HFFc6 (cell line): ENCODE results near the gene ZNF14. TPM values are rescaled to one million over a fixed set of nuclear protein-coding genes. Genes with fewer than 3 reads are reported as not detected.

Experiments used
- DNase-seq: peaks from one replicate; pipeline ENCODE4 v3.0.0-alpha.2; 2018
- H3K27ac Mint-ChIP-seq: 2 replicates; pipeline ENCODE4 v1.8.0; 2020; ENCODE audit warnings: mild to moderate bottlenecking, mixed read lengths
- H3K27me3 Mint-ChIP-seq: 2 replicates; pipeline ENCODE4 v1.8.0; 2021; ENCODE audit warnings: mild to moderate bottlenecking, moderate library complexity, mixed read lengths; ENCODE audit not compliant: insufficient read depth
- H3K36me3 Mint-ChIP-seq: 2 replicates; pipeline ENCODE4 v1.8.0; 2021; ENCODE audit warnings: low read depth, mixed read lengths
- H3K4me1 Mint-ChIP-seq: 2 replicates; pipeline ENCODE4 v1.8.0; 2020; ENCODE audit warnings: low read depth, mixed read lengths
- H3K4me3 Mint-ChIP-seq: 2 replicates; pipeline ENCODE4 v1.8.0; 2020; ENCODE audit warnings: mild to moderate bottlenecking, moderate library complexity, mixed read lengths
- H3K9me3 Mint-ChIP-seq: 2 replicates; pipeline ENCODE4 v1.8.0; 2020; ENCODE audit warnings: mild to moderate bottlenecking, mixed read lengths
- CTCF ChIP-seq: fragments of 200-600 bp; sonication (generic); IDR thresholded peaks from 2 replicates; pipeline ENCODE4 v1.5.0; 2021; ENCODE audit warnings: antibody characterized with exemption, mild to moderate bottlenecking
- total RNA-seq, 6 experiments: library from RNA; stranded (reverse); fragmentation: NEBNext Ultra II Directional; extraction: Animal tissue kit (Norgen Biotek cat#: 25700); gene quantifications; 2 replicates in 1 of 6; 3 replicates in 5 of 6; pipeline ENCODE4 v1.2.3, GENCODE V29; 2021

The ZNF14 gene
- total RNA-seq, 6 experiments from 2014 or later, result 2.2 to 3.1 (median 2.8) TPM

DNA sequence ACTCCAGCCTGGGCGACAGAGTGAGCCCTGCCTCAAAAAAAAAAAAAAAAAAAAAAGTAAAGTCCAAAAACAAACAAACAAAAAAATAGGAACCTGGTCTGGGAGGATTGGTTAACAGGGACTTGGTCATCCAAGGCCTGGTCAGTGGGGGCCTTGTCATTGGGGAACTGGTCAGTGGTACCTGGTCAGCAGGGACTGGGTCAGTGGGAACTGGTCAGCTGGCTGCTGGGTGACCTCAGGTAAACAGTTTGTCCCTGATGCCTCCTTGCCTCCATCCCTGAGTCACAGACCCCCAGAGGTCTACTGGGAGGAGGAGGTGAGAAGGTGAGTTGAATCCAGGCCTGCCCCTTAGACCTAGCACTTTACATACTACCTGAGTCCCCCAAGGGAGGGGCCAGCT is 5.7 kb upstream of the ZNF14 start:
- H3K27me3 Mint-ChIP-seq, result peaks cover 2% of the 10 kb centered on the region; the same call in 1 of the 2 replicates
- no peaks in the 10 kb centered on the region for H3K36me3 Mint-ChIP-seq
- DNase-seq, result no peak
- no peak overlapping the region for H3K27ac Mint-ChIP-seq
- TF ChIP-seq CTCF, result no peak
- H3K4me1 Mint-ChIP-seq, result no peaks in the 10 kb centered on the region
- H3K4me3 Mint-ChIP-seq, result no peak overlapping the region
- H3K9me3 Mint-ChIP-seq, result peaks cover 24% of the 10 kb centered on the region

DNA sequence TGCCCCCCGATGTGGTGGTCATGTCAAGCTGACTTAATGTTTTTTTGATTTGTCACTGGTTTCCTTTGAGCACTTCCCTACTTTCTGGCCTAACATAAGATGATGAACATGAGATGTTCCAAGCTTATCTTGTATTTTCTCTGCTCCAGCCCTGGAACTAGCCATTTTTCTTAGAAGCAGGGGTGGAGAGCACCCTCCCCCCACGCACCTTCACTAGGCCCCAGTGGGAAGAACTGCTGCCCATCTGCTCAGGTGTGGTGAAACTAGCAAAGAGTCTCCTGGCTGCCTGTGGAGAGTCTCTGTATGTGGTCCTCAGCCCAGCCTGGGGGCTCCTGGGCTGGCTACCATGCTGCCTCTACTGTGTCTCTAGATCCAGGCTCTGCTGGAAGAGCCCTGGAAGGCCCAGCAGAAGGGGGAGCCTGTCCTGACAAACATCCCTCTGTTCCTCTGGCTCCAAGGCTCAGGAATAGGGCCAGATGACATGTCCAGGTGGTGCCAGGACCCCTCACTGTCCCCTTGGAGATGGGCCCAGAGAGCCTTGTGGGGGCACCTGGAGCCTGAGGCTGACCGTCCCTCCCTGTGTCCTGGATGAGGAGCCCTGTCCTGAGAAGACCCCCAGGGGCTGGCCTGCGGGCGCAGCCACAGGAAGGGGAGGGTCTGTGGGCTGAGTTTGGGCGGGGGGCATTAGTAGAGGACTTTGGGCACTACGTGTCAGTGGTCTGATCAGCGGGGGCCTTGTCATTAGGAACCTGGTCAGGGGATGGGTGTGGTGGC is 4.8 kb upstream of the ZNF14 start:
- no peak for DNase-seq
- peaks cover 29% of the 10 kb centered on the region for H3K9me3 Mint-ChIP-seq
- peaks cover 5% of the 10 kb centered on the region for H3K4me1 Mint-ChIP-seq
- no peak for TF ChIP-seq CTCF
- peaks cover 6% of the 10 kb centered on the region; the same call in 1 of the 2 replicates for H3K36me3 Mint-ChIP-seq
- no peak overlapping the region for H3K4me3 Mint-ChIP-seq
- H3K27ac Mint-ChIP-seq, result no peak overlapping the region
- H3K27me3 Mint-ChIP-seq, result peaks cover 2% of the 10 kb centered on the region; the same call in 1 of the 2 replicates

- peaks cover 93% of the 10 kb centered on the region for H3K9me3 Mint-ChIP-seq
- H3K4me1 Mint-ChIP-seq, result no peaks in the 10 kb centered on the region
- TF ChIP-seq CTCF, result no peak
- H3K27me3 Mint-ChIP-seq, result no peaks in the 10 kb centered on the region
- H3K27ac Mint-ChIP-seq, result no peak overlapping the region
- H3K4me3 Mint-ChIP-seq, result no peak overlapping the region
- H3K36me3 Mint-ChIP-seq, result peaks cover 72% of the 10 kb centered on the region
- DNase-seq, result no peak
Measured at GRCh38 chr19:19721896-19722295, 11.0 kb downstream of the ZNF14 start.

DNA sequence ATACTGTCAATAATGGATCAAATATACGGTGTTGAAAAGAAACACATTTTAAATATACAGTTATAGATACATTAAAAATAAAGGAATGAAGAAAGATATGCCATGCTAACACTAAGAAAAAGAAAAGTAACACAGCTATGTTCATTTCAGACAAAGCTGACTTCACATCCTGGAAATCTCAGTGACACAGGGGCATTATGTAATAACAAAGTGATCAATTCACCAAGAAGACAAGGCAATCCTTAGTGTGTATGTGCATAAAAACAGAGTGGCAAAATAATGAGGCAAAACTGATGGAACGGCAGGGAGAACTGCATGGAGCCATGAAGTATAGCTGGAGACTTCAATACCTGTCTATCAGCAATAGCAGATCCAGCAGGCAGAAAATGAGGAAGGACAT is 13.1 kb downstream of the ZNF14 start:
- TF ChIP-seq CTCF, result no peak
- Mint-ChIP-seq H3K36me3 (peaks cover 81% of the 10 kb centered on the region), H3K9me3 (peaks cover 97% of the 10 kb centered on the region), H3K27ac (no peak overlapping the region), H3K4me3 (no peak overlapping the region), H3K27me3 (no peaks in the 10 kb centered on the region), H3K4me1 (no peaks in the 10 kb centered on the region)
- DNase-seq, result no peak

DNA sequence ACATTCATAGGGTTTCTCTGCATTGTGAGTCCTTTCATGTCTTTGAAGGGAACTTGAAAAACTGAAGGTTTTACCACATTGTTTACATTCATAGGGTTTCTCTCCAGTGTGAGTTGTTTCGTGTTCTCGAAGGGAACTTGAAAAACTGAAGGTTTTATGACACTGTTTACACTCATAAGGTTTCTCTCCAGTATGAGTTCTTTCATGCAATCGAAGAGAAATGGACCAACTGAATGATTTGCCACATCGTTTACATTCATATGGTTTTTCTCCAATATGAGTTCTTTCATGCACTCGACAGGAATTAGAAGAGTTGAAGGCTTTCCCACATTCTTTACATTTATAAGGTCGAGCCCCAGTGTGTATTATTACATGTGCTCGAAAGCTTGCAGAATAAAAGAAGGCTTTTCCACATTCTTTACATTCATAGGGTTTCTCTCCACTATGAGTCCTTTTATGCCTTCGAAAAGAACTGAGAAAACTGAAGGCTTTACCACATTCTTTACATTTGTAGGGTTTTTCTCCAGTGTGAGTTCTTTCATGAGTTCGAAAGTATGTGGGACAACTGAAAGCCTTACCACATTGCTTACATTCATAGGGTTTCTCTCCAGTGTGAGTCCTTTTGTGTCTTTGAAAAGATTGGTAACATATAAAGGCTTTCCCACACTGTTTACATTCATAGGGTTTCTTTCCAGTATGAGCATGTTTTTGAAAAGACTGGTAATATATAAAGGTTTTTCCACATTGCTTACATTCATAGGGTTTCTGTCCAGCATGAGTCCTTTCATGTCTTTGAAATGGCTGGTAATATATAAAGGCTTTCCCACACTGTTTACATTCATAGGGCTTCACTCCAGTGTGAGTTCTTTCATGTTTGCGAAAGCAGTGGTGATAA is 20.7 kb downstream of the ZNF14 start:
- no peaks in the 10 kb centered on the region for H3K4me1 Mint-ChIP-seq
- H3K27me3 Mint-ChIP-seq, result no peaks in the 10 kb centered on the region
- no peak for TF ChIP-seq CTCF
- DNase-seq, result no peak
- no peak overlapping the region for H3K27ac Mint-ChIP-seq
- H3K36me3 Mint-ChIP-seq, result peaks cover 94% of the 10 kb centered on the region
- H3K9me3 Mint-ChIP-seq, result peaks cover 100% of the 10 kb centered on the region
- H3K4me3 Mint-ChIP-seq, result no peak overlapping the region
